ENCODE data around the gene PDE4C. TPM values are rescaled to one million over a fixed set of nuclear protein-coding genes. Genes with fewer than 3 reads are reported as not detected.

PDE4C gene
- total and polyA plus RNA-seq, 12 donors: 0.30 to 6.3 (median 1.1) TPM

DNA sequence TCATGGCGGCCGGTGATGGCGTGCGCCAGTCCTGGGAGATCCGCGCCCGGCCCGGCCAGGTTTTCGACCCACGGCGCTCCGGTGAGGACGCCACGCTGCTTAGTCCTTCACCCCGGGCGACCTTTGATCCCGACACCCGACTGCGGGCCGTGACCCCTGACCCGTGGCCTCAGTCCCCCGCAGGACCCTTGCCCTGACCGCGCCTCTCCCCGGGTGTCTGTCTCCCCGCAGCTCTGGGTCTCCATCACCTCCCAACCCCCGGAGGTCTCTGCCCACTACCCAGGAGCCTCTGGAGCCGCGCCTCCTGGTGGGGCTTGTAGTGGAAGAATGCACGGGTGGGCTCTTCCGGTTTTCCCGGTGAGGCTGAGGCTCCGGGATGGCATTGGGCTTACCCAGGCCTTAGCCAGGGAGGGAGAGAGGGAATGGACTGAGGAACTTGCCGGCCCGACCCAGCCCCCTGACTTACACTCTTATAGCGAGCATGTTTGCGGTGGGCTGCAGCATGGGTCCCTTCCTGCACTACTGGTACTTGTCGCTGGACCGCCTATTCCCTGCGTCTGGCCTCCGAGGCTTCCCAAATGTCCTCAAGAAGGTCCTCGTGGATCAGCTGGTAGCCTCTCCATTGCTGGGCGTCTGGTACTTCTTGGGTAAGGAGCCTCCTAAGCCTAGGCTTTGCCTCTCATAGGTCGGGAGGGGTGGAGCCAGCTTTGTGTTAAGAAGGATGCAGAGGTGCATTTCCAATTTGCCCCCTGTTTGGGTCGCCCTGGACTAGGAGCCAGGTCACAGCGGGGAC is 32.7 kb downstream of the PDE4C start:
- no peak for DNase-seq
- intact Hi-C loops (cut with DNase I): loop anchor here in 4 of 10 donors (5.0 to 10.0 kb wide), 3 partner anchors 59 to 614 kb away; partner anchors contain the start of gene LSM4 (in 1 of the 4)

DNA sequence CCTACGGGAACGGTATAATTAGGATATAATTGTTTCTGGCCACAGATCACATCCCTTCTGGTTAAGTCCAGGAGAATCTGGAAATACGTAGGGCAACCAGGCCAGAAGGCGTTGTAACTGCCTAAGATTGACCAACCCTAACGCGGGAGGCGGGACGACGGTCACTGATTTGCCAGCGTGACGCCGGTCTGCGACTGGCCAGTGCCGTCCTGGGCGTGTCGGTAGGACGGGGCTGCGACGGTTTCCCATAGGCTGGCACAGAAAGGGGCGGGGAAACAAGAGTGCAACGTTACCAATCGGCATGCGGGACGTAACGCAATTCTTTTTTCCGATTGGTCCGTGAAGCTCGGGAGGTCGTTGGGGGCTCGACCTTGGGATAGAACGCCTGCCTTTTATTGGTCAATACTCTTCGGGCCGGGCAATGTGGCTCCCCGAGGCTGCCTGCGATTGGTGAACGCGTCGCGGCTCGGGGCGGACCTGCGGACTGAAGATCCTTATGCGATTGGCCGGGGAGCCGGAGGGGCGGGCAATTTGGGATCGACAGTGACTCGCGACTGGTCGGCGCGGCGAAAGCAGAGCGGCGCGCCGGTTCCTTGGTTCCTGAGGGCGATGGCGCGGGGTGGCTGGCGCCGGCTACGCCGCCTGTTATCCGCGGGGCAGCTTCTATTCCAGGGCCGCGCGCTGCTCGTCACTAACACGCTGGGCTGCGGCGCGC is 33.4 kb downstream of the PDE4C start, which contains the start of gene MPV17L2:
Gene MPV17L2 (plus strand): TSS at position 546 of the 715 bp plus-strand sequence. CDS start 64 bp downstream, at position 610.
- peak; percentile 99 to 100 for DNase-seq
- peaks cover 8 to 34% (median 19%) of the 10 kb centered on the region in 9 donors for H3K4me1 ChIP-seq
- H3K4me3 ChIP-seq: peak within 1 kb of the TSS; percentile 65 to 98 (median 82)
- peaks cover 0 to 30% (median 3%) of the 10 kb centered on the region in 9 donors for H3K36me3 ChIP-seq
- H3K27ac ChIP-seq: peak within 1 kb of the TSS; percentile 69 to 97 (median 94)
- no peaks in the 10 kb centered on the region for H3K9me3 ChIP-seq
- TF ChIP-seq, protein P1, sequence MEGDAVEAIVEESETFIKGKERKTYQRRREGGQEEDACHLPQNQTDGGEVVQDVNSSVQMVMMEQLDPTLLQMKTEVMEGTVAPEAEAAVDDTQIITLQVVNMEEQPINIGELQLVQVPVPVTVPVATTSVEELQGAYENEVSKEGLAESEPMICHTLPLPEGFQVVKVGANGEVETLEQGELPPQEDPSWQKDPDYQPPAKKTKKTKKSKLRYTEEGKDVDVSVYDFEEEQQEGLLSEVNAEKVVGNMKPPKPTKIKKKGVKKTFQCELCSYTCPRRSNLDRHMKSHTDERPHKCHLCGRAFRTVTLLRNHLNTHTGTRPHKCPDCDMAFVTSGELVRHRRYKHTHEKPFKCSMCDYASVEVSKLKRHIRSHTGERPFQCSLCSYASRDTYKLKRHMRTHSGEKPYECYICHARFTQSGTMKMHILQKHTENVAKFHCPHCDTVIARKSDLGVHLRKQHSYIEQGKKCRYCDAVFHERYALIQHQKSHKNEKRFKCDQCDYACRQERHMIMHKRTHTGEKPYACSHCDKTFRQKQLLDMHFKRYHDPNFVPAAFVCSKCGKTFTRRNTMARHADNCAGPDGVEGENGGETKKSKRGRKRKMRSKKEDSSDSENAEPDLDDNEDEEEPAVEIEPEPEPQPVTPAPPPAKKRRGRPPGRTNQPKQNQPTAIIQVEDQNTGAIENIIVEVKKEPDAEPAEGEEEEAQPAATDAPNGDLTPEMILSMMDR (IDR thresholded peaks at IDR 0.05): no peak
- ATAC-seq: peak; percentile 93 to 98 (median 96)
- intact Hi-C loops (cut with DNase I): loop anchor here in 5 of 10 donors (1.0 to 10.0 kb wide), 5 partner anchors 11 to 614 kb away; partner anchors contain the start of genes LSM4 (in 1 of the 5) and RAB3A (in 1 of the 5)
- WGBS, 2 donors: 0% methylated on average over 58 to 74 of the region's 74 CpGs
- no peaks in the 10 kb centered on the region for H3K27me3 ChIP-seq

More for the DNA sequence above, 32.7 kb downstream of the PDE4C start:
- WGBS, 2 donors: 3 to 4% methylated on average over 46 of the region's 46 CpGs
- peaks cover 8 to 34% (median 19%) of the 10 kb centered on the region in 9 donors for H3K4me1 ChIP-seq
- no peaks in the 10 kb centered on the region for H3K27me3 ChIP-seq
- no peaks in the 10 kb centered on the region for H3K9me3 ChIP-seq
- TF ChIP-seq, protein P1 (IDR thresholded peaks at IDR 0.05): no peak
- H3K4me3 ChIP-seq: peak overlapping the region; percentile 65 to 98 (median 82)
- ATAC-seq: peak in 3 of 8 donors; percentile 0 to 27 (median 6)
- peak overlapping the region in 9 of 10 donors; percentile 77 to 91 (median 86) for H3K27ac ChIP-seq
- peaks cover 0 to 38% (median 10%) of the 10 kb centered on the region in 9 donors for H3K36me3 ChIP-seq

DNA sequence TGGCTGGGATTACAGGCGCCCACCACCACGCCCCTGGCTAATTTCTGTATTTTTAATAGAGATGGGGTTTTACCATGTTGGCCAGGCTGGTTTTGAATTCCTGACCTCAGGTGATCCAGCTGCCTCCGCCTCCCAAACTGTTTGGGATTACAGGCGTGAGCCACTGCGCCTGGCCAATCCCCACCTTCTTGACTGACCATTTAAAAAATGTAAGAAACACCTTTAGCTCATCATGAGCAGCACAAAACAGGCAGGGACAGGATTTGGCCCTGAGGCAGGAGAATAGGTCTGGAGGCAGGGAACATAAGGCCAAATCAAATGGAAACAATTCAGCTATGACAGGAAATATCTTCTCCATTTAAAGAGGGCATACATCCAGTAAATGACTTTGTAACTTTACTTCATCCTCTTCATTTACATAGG is 34.6 kb downstream of the PDE4C start:
- intact Hi-C loops (cut with DNase I): loop anchor here in 5 of 10 donors (1.0 to 10.0 kb wide), 5 partner anchors 13 to 616 kb away; partner anchors contain the start of genes LSM4 (in 1 of the 5) and RAB3A (in 1 of the 5)
- TF ChIP-seq, protein P1 (IDR thresholded peaks at IDR 0.05): no peak
- Histone ChIP-seq H3K27me3 (no peaks in the 10 kb centered on the region), H3K9me3 (no peaks in the 10 kb centered on the region), H3K4me1 (peaks cover 8 to 34% (median 19%) of the 10 kb centered on the region in 9 donors), H3K27ac (peak overlapping the region in 9 of 10 donors; percentile 91 to 97 (median 94)), H3K36me3 (peaks cover 0 to 18% (median 0%) of the 10 kb centered on the region in 9 donors), H3K4me3 (peak overlapping the region in 9 of 10 donors; percentile 44 to 90 (median 63))
- DNase-seq (no peak), ATAC-seq (no peak)
- WGBS, 2 donors: 73 to 79% methylated on average over 5 of the region's 5 CpGs

DNA sequence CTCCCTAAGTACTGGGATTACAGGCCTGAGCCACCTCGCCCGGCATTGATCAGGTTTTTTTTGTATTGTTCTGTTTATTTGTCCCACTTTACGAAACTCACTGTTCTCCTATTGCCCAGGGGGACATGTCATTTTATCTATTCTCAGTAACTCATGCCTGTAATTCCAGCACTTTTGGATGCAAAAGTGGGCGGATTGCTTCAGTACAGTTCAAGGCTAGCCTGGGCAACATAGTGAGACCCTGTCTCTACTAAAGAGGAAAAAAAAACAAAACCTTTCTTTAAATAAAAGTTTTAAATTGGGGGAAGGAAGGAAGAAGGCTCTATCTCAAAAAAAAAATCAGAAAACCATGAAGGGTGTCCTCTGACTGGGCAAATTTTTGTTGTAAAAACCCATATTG is 36.0 kb downstream of the PDE4C start:
- DNase-seq (no peak), ATAC-seq (no peak)
- WGBS, 2 donors: 94% methylated on average over 4 of the region's 4 CpGs
- intact Hi-C loops (cut with DNase I): loop anchor here in 4 of 10 donors (5.0 to 10.0 kb wide), 3 partner anchors 62 to 617 kb away; partner anchors contain the start of gene LSM4 (in 1 of the 4)
- TF ChIP-seq, protein P1 (IDR thresholded peaks at IDR 0.05): no peak
- H3K9me3 ChIP-seq: no peaks in the 10 kb centered on the region
- no peak overlapping the region for H3K27ac ChIP-seq
- peaks cover 0 to 5% (median 0%) of the 10 kb centered on the region in 9 donors for H3K36me3 ChIP-seq
- H3K4me3 ChIP-seq: no peak overlapping the region
- no peaks in the 10 kb centered on the region for H3K27me3 ChIP-seq
- H3K4me1 ChIP-seq: peaks cover 8 to 34% (median 19%) of the 10 kb centered on the region in 9 donors
